Ascending aorta (tissue), 2 donors: ENCODE results near the gene MIEN1. TPM values are rescaled to one million over a fixed set of nuclear protein-coding genes. Genes with fewer than 3 reads are reported as not detected.
"Not testable (repeated sequence)": the region's sequence is repeated elsewhere in the genome, so short reads cannot be mapped to it uniquely, and the experiment has no call there.

Experiments used
- DNase-seq, 2 donors: peaks; one replicate each; pipeline ENCODE4 v3.0.0-alpha.2; 2019; ENCODE audit warnings: low spot score in 2 of 2
- H3K27ac ChIP-seq, 2 donors: fragments of 200-600 bp; sonication (generic); one replicate each; pipeline ENCODE4 v1.5.1; 2016 to 2017; ENCODE audit warnings: mild to moderate bottlenecking in 1 of 2
- H3K27me3 ChIP-seq: fragments of 200-600 bp; sonication (generic); one replicate; pipeline ENCODE4 v1.5.1; 2017
- H3K36me3 ChIP-seq, 2 donors: fragments of 200-600 bp; sonication (generic); one replicate each; pipeline ENCODE4 v1.5.1; 2016
- H3K4me1 ChIP-seq, 2 donors: fragments of 200-600 bp; sonication (generic); one replicate each; pipeline ENCODE4 v1.5.1; 2016 to 2017; ENCODE audit warnings: mild to moderate bottlenecking in 1 of 2
- H3K4me3 ChIP-seq, 2 donors: fragments of 200-600 bp; sonication (generic); one replicate each; pipeline ENCODE4 v1.5.1; 2016 to 2017; ENCODE audit warnings: mild to moderate bottlenecking in 1 of 2
- H3K9me3 ChIP-seq, 2 donors: fragments of 200-600 bp; sonication (generic); one replicate each; pipeline ENCODE4 v1.5.1; 2016
- intact Hi-C: fragments of 100-400 bp; cut with DNase I; formaldehyde crosslinking; loops from one replicate; pipeline ENCODE4 v1.15.1; 2023
- total RNA-seq: library from RNA; depleted of rRNA; stranded (reverse); fragments of >200 nt; gene quantifications from one replicate; pipeline ENCODE4 v1.1.0, GENCODE V29; 2016
- TF ChIP-seq, protein P1 (sequence below), 3 experiments: fragments of 200-600 bp in 2 of 3; fragments of 450-650 bp in 1 of 3; sonication (generic) in 2 of 3; IDR thresholded peaks; one replicate each; pipeline ENCODE4 v1.5.1; 2016 to 2019; ENCODE audit warnings: antibody characterized with exemption in 3 of 3, mild to moderate bottlenecking in 1 of 3, moderate library complexity in 1 of 3

Gene MIEN1
- total RNA-seq, 1 donor from 2014 or later = 64.2 TPM

GRCh38 chr17:39727556-39727955 lies 2.8 kb downstream of the MIEN1 start:
- no peaks in the 10 kb centered on the region for H3K9me3 ChIP-seq
- no peak overlapping the region for H3K27ac ChIP-seq
- no peaks in the 10 kb centered on the region for H3K27me3 ChIP-seq
- H3K4me3 ChIP-seq = no peak overlapping the region
- no peak for DNase-seq
- intact Hi-C loops = loop anchor here (10.0 kb wide), 1 partner anchor 197 kb away; the partner anchor contains the start of genes LRRC3C and ORMDL3
- H3K36me3 ChIP-seq = peaks cover 34 to 59% of the 10 kb centered on the region in 2 donors
- peaks cover 0 to 10% of the 10 kb centered on the region in 2 donors for H3K4me1 ChIP-seq
- TF ChIP-seq, protein P1, sequence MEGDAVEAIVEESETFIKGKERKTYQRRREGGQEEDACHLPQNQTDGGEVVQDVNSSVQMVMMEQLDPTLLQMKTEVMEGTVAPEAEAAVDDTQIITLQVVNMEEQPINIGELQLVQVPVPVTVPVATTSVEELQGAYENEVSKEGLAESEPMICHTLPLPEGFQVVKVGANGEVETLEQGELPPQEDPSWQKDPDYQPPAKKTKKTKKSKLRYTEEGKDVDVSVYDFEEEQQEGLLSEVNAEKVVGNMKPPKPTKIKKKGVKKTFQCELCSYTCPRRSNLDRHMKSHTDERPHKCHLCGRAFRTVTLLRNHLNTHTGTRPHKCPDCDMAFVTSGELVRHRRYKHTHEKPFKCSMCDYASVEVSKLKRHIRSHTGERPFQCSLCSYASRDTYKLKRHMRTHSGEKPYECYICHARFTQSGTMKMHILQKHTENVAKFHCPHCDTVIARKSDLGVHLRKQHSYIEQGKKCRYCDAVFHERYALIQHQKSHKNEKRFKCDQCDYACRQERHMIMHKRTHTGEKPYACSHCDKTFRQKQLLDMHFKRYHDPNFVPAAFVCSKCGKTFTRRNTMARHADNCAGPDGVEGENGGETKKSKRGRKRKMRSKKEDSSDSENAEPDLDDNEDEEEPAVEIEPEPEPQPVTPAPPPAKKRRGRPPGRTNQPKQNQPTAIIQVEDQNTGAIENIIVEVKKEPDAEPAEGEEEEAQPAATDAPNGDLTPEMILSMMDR (IDR thresholded peaks at IDR 0.05) = no peak

- peaks cover 40 to 68% of the 10 kb centered on the region in 2 donors for H3K36me3 ChIP-seq
These were observed 3.7 kb downstream of the MIEN1 start for GRCh38 chr17:39726617-39727016.

GRCh38 chr17:39725923-39726322 lies 4.4 kb downstream of the MIEN1 start:
- not testable (repeated sequence) for DNase-seq, H3K9me3 ChIP-seq, H3K4me3 ChIP-seq, H3K27me3 ChIP-seq, H3K4me1 ChIP-seq, H3K27ac ChIP-seq
- H3K36me3 ChIP-seq = peaks cover 40 to 72% of the 10 kb centered on the region in 2 donors
- intact Hi-C loops = loop anchor here (10.0 kb wide), 1 partner anchor 199 kb away; the partner anchor contains the start of genes LRRC3C and ORMDL3

More at GRCh38 chr17:39726617-39727016, 3.7 kb downstream of the MIEN1 start:
- Histone ChIP-seq H3K4me1 (peaks cover 0 to 10% of the 10 kb centered on the region in 2 donors), H3K27me3 (no peaks in the 10 kb centered on the region), H3K27ac (no peak overlapping the region), H3K9me3 (no peaks in the 10 kb centered on the region), H3K4me3 (no peak overlapping the region)
- TF ChIP-seq, protein P1 (IDR thresholded peaks at IDR 0.05) = no peak
- DNase-seq = no peak
- intact Hi-C loops = loop anchor here (10.0 kb wide), 1 partner anchor 198 kb away; the partner anchor contains the start of genes LRRC3C and ORMDL3

GRCh38 chr17:39724731-39725130 lies 5.6 kb downstream of the MIEN1 start:
- H3K27me3 ChIP-seq = no peaks in the 10 kb centered on the region
- no peak overlapping the region for H3K4me3 ChIP-seq
- H3K9me3 ChIP-seq = no peaks in the 10 kb centered on the region
- no peak overlapping the region for H3K27ac ChIP-seq
- intact Hi-C loops = loop anchor here (10.0 kb wide), 1 partner anchor 200 kb away; the partner anchor contains the start of genes LRRC3C and ORMDL3
- peaks cover 0 to 6% of the 10 kb centered on the region in 2 donors for H3K4me1 ChIP-seq
- TF ChIP-seq, protein P1 (IDR thresholded peaks at IDR 0.05) = no peak
- no peak for DNase-seq
- peaks cover 43 to 84% of the 10 kb centered on the region in 2 donors for H3K36me3 ChIP-seq

DNA sequence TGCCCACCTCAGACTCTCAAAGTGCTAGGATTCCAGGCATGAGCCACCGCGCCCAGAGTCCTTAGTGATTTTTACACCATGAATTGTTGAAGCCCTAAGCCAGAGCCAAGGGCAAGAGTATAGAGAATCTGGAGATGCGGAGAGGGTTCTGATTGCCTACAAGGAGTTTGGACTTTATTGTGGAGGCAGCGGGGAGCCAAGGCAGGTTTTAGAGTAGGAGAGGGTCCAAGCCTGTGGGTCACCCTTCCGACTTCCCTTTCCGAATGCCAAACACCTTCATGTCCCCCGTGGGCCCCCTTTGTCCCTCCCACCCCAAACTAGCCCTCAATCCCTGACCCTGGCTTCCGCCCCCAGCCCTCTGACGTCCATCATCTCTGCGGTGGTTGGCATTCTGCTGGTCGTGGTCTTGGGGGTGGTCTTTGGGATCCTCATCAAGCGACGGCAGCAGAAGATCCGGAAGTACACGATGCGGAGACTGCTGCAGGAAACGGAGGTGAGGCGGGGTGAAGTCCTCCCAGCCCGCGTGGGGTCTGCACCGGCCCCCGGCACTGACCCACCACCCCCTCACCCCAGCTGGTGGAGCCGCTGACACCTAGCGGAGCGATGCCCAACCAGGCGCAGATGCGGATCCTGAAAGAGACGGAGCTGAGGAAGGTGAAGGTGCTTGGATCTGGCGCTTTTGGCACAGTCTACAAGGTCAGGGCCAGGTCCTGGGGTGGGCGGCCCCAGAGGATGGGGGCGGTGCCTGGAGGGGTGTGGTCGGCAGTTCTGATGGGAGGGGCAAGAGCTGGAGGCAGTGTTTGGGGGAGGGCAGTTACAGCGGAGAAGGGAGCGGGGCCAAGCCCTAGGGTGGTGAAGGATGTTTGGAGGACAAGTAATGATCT lies 7.1 kb downstream of the MIEN1 start:
- H3K4me3 ChIP-seq = no peak overlapping the region
- intact Hi-C loops = loop anchor here (10.0 kb wide), 1 partner anchor 202 kb away; the partner anchor contains the start of genes LRRC3C and ORMDL3
- no peaks in the 10 kb centered on the region for H3K27me3 ChIP-seq
- DNase-seq = no peak
- no peak overlapping the region for H3K27ac ChIP-seq
- H3K36me3 ChIP-seq = peaks cover 53 to 94% of the 10 kb centered on the region in 2 donors
- no peaks in the 10 kb centered on the region for H3K4me1 ChIP-seq
- H3K9me3 ChIP-seq = no peaks in the 10 kb centered on the region
- TF ChIP-seq, protein P1 (IDR thresholded peaks at IDR 0.05) = no peak

DNA sequence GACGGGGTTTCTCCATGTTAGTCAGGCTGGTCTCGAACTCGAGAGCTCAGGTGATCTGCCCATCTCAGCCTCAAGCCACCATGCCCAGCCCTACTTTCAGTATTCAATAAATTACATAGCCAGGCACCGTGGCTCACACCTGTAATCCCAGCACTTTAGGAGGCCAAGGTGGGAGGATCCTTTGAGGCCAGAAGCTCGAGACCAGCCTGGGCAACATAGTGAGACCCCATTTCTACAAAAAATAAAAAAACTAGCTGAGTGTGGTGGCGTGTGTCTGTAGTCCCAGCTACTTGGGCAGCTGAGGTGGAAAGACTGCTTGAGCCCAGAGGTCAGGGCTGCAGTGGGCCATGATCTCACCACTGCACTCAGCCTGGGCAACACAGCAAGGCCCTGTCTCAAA lies 8.2 kb downstream of the MIEN1 start:
- no peak overlapping the region for H3K4me3 ChIP-seq
- peaks cover 50 to 94% of the 10 kb centered on the region in 2 donors for H3K36me3 ChIP-seq
- no peaks in the 10 kb centered on the region for H3K9me3 ChIP-seq
- H3K27ac ChIP-seq = no peak overlapping the region
- TF ChIP-seq, protein P1 (IDR thresholded peaks at IDR 0.05) = no peak
- H3K27me3 ChIP-seq = no peaks in the 10 kb centered on the region
- intact Hi-C loops = loop anchor here (10.0 kb wide), 1 partner anchor 203 kb away; the partner anchor contains the start of genes LRRC3C and ORMDL3
- DNase-seq = no peak
- H3K4me1 ChIP-seq = no peaks in the 10 kb centered on the region
